SU-DHL-6 (cell line): ENCODE measurements around the gene NUP42.

Experiments used
- H2AFZ ChIP-seq: fragments of 200-600 bp; sonication (generic); 2 replicates; pipeline ENCODE4 v1.6.1; 2014; ENCODE audit warnings: low read depth, mild to moderate bottlenecking, moderate library complexity, mixed read lengths, antibody characterized with exemption, low read length; ENCODE audit not compliant: severe bottlenecking
- H3F3A ChIP-seq: fragments of 200-600 bp; shearing (Covaris generic); 2 replicates; pipeline ENCODE4 v1.6.0; 2016; ENCODE audit warnings: antibody characterized with exemption, mild to moderate bottlenecking; ENCODE audit not compliant: insufficient read depth
- H3K27ac ChIP-seq: fragments of 200-600 bp; sonication (generic); 2 replicates; pipeline ENCODE4 v1.5.1; 2016; ENCODE audit warnings: low read depth, mild to moderate bottlenecking, low read length, moderate library complexity, mixed read lengths
- H3K27me3 ChIP-seq: fragments of 200-600 bp; sonication (generic), shearing (Covaris generic); 2 replicates; pipeline ENCODE4 v1.6.0; 2014; ENCODE audit warnings: mild to moderate bottlenecking, low read length
- H3K36me3 ChIP-seq: fragments of 200-600 bp; sonication (generic); 2 replicates; pipeline ENCODE4 v1.6.1; 2014; ENCODE audit warnings: mild to moderate bottlenecking, low read length, mixed read lengths
- H3K4me2 ChIP-seq: fragments of 300-600, 200-600 bp; shearing (Covaris generic), sonication (generic); 2 replicates; pipeline ENCODE4 v1.6.0; 2014; ENCODE audit warnings: low read length, low read depth, mild to moderate bottlenecking; ENCODE audit not compliant: poor library complexity, severe bottlenecking
- H3K4me3 ChIP-seq: fragments of 200-600 bp; sonication (generic); 2 replicates; pipeline ENCODE4 v1.5.1; 2014; ENCODE audit warnings: antibody characterized with exemption, low read length, mild to moderate bottlenecking, mixed read lengths; ENCODE audit not compliant: insufficient read depth, poor library complexity, severe bottlenecking
- H3K79me2 ChIP-seq: fragments of 200-600 bp; sonication (generic); 2 replicates; pipeline ENCODE4 v1.6.1; 2014; ENCODE audit warnings: mild to moderate bottlenecking, low read length, moderate library complexity; ENCODE audit not compliant: insufficient read depth
- H3K9ac ChIP-seq: fragments of 200-600 bp; sonication (generic); 2 replicates; pipeline ENCODE4 v1.7.0; 2014; ENCODE audit warnings: mild to moderate bottlenecking, low read length
- H3K9me2 ChIP-seq: fragments of 200-600 bp; sonication (generic); replicated peaks from 2 replicates; pipeline ENCODE4 v1.6.1; 2014; ENCODE audit warnings: low read length; ENCODE audit not compliant: insufficient read depth
- H3K9me3 ChIP-seq: fragments of 200-600 bp; sonication (generic); 2 replicates; pipeline ENCODE4 v1.6.1; 2014; ENCODE audit warnings: low read length, mixed read lengths; ENCODE audit not compliant: insufficient read depth
- H4K20me1 ChIP-seq: fragments of 200-600 bp; sonication (generic); 2 replicates; pipeline ENCODE4 v1.6.1; 2014; ENCODE audit warnings: low read depth, mild to moderate bottlenecking, antibody characterized with exemption, low read length, moderate library complexity, mixed read lengths
- CTCF ChIP-seq: fragments of 200-600 bp; sonication (generic); IDR thresholded peaks from one replicate; pipeline ENCODE4 v1.5.1; 2017; ENCODE audit warnings: antibody characterized with exemption, mild to moderate bottlenecking, low read length, moderate library complexity; ENCODE audit not compliant: insufficient read depth, poor library complexity, severe bottlenecking
- EZH2phosphoT487 ChIP-seq: fragments of 200-600 bp; sonication (generic), shearing (Covaris generic); conservative IDR thresholded peaks from 2 replicates; pipeline ENCODE4 v1.6.1; 2018; ENCODE audit warnings: mild to moderate bottlenecking, antibody characterized with exemption, low read length, moderate library complexity, mixed read lengths

Gene NUP42

GRCh38 chr7:23214938-23215337, 33.1 kb downstream of the NUP42 start:
- Histone ChIP-seq H3K9ac (no peak overlapping the region), H3K4me3 (no peak overlapping the region), H3K27ac (no peak overlapping the region), H3K36me3 (no peaks in the 10 kb centered on the region), H3K4me2 (no peak overlapping the region), H4K20me1 (no peaks in the 10 kb centered on the region), H3K27me3 (no peaks in the 10 kb centered on the region), H3F3A (no peaks in the 10 kb centered on the region), H3K79me2 (no peaks in the 10 kb centered on the region), H3K9me2 (no peaks in the 10 kb centered on the region), H2AFZ (no peak overlapping the region), H3K9me3 (no peaks in the 10 kb centered on the region)
- no peak for TF ChIP-seq CTCF

- Histone ChIP-seq H2AFZ (no peak overlapping the region), H3K27me3 (no peaks in the 10 kb centered on the region), H3K4me2 (no peak overlapping the region), H3K27ac (no peak overlapping the region), H3F3A (no peaks in the 10 kb centered on the region), H3K36me3 (no peaks in the 10 kb centered on the region), H3K4me3 (no peak overlapping the region), H3K79me2 (no peaks in the 10 kb centered on the region), H3K9ac (no peak overlapping the region), H3K9me2 (no peaks in the 10 kb centered on the region), H3K9me3 (no peaks in the 10 kb centered on the region), H4K20me1 (no peaks in the 10 kb centered on the region)
- TF ChIP-seq CTCF (no peak), EZH2phosphoT487 (no peak)
Measured at GRCh38 chr7:23216021-23216420, 34.2 kb downstream of the NUP42 start.

- no peak overlapping the region for H3K27ac ChIP-seq
Measured at GRCh38 chr7:23218196-23218595, 36.3 kb downstream of the NUP42 start.

More at GRCh38 chr7:23218196-23218595, 36.3 kb downstream of the NUP42 start:
- no peak overlapping the region for H3K9ac ChIP-seq
- no peak for TF ChIP-seq EZH2phosphoT487
- no peak for TF ChIP-seq CTCF
- H3K9me3 ChIP-seq: no peaks in the 10 kb centered on the region
- H3K36me3 ChIP-seq: no peaks in the 10 kb centered on the region
- H3K4me3 ChIP-seq: no peak overlapping the region
- H3K4me2 ChIP-seq: no peak overlapping the region
- H3K27me3 ChIP-seq: no peaks in the 10 kb centered on the region
- H3F3A ChIP-seq: no peaks in the 10 kb centered on the region
- no peaks in the 10 kb centered on the region for H4K20me1 ChIP-seq
- H3K9me2 ChIP-seq: no peaks in the 10 kb centered on the region
- H2AFZ ChIP-seq: no peak overlapping the region
- H3K79me2 ChIP-seq: no peaks in the 10 kb centered on the region
